ENCODE results near the gene FRMPD4. TPM values are rescaled to one million over a fixed set of nuclear protein-coding genes. Genes with fewer than 3 reads are reported as not detected.

FRMPD4 gene
- not detected for total RNA-seq

GRCh38 chrX:12138361-12139313 is at the start of gene FRMPD4:
FRMPD4 (plus strand) TSS chrX:12138473; CDS start chrX:12138972, 499 bp downstream.
- no peaks in the 10 kb centered on the region for H3K9me3 Mint-ChIP-seq
- intact Hi-C loops (cut with micrococcal nuclease), result no loop called here
- H3K36me3 Mint-ChIP-seq (ENCODE audit: low read depth), result no peaks in the 10 kb centered on the region
- no peak for DNase-seq
- H3K27ac Mint-ChIP-seq, result no peak within 1 kb of the TSS
- peaks cover 2% of the 10 kb centered on the region for H3K4me1 Mint-ChIP-seq (ENCODE audit: low read depth)
- CTCF ChIA-PET, result interaction anchor here (0.6 kb wide), 1 partner anchor 15 kb away, joined by 6 read pairs; no protein-coding TSS in a partner anchor
- H3K4me3 Mint-ChIP-seq, result no peak within 1 kb of the TSS
- peaks cover 20% of the 10 kb centered on the region for H3K27me3 Mint-ChIP-seq (ENCODE audit: low read depth)

- intact Hi-C loops (cut with micrococcal nuclease), result no loop called here
- H3K4me3 Mint-ChIP-seq, result no peak overlapping the region
- H3K36me3 Mint-ChIP-seq (ENCODE audit: low read depth), result no peaks in the 10 kb centered on the region
Measured at GRCh38 chrX:12089740-12090139, 48.5 kb upstream of the FRMPD4 start.

DNA sequence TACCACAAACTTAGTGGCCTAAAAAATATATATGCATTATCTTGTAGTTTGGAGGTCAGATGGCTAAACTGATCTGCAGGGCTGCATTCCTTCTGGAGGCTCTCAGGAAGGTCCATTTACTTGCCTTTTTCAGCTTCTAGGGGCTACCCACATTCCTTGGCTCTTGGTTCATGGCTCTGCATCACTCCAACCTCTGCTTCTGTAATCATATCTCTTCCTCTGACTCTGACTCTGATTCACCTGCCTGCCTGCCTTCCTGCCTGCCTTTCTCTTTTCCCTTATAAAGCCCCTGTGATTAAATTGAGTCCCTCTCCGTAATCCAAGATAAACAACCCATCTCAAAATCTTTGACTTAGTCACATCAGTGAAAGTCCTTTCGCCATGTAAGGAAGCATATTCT is 25.0 kb upstream of the FRMPD4 start:
- no peak overlapping the region for H3K27ac Mint-ChIP-seq
- no peaks in the 10 kb centered on the region for H3K9me3 Mint-ChIP-seq
- CTCF ChIA-PET, result no interaction called here
- H3K4me3 Mint-ChIP-seq, result no peak overlapping the region
- no peak for DNase-seq
- intact Hi-C loops (cut with micrococcal nuclease), result no loop called here
- peaks cover 2% of the 10 kb centered on the region for H3K27me3 Mint-ChIP-seq (ENCODE audit: low read depth)
- H3K4me1 Mint-ChIP-seq (ENCODE audit: low read depth), result no peaks in the 10 kb centered on the region
- H3K36me3 Mint-ChIP-seq (ENCODE audit: low read depth), result no peaks in the 10 kb centered on the region

More at GRCh38 chrX:12089740-12090139, 48.5 kb upstream of the FRMPD4 start:
- no peak overlapping the region for H3K27ac Mint-ChIP-seq
- H3K27me3 Mint-ChIP-seq (ENCODE audit: low read depth), result no peaks in the 10 kb centered on the region
- no peak for DNase-seq
- H3K4me1 Mint-ChIP-seq (ENCODE audit: low read depth), result no peaks in the 10 kb centered on the region
- no peaks in the 10 kb centered on the region for H3K9me3 Mint-ChIP-seq
- CTCF ChIA-PET, result no interaction called here

DNA sequence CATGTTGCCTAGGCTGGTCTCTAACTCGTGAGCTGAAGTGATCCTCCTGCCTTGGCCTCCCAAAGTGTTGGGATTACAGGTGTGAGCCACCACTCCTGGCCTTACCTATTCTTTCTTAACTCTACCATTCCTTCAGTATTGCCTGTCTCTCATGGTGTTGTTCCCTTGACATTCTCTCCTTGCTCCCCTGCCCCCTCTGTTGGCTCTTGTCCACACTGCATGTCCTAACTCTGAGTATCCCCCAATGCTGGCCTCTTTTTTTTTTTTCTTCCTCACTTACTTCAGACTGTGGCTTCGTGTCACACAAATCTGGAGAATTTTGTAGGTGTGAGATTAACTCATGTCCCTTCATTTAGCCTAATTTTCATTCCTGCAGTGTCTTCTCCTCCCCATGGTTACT is 22.9 kb upstream of the FRMPD4 start:
- Mint-ChIP-seq H3K4me1 (ENCODE audit: low read depth) (no peaks in the 10 kb centered on the region), H3K36me3 (ENCODE audit: low read depth) (no peaks in the 10 kb centered on the region), H3K4me3 (no peak overlapping the region), H3K27me3 (ENCODE audit: low read depth) (peaks cover 2% of the 10 kb centered on the region), H3K9me3 (no peaks in the 10 kb centered on the region), H3K27ac (no peak overlapping the region)
- intact Hi-C loops (cut with micrococcal nuclease), result no loop called here
- CTCF ChIA-PET, result no interaction called here
- DNase-seq, result no peak

DNA sequence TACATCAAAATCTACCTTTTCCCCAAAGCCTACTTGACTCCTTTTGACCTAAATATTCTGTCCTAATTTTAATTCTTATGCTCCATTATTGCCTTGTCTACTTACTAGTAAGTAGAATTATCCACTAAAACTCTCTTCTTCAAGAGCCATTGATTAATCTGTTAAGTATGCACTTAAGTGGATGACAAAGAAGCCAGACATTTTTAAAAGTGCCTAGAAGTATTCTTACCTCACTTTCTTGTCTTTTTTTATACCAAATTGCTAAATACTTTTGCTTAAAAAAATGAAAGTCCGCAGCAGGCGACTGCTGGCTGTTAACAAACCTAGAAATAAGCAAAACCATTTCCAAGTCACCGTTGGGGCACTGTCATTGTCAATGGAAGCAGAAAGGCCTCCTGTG is 20.1 kb upstream of the FRMPD4 start:
- intact Hi-C loops (cut with micrococcal nuclease), result no loop called here
- no peak overlapping the region for H3K4me3 Mint-ChIP-seq

GRCh38 chrX:12128017-12128416 is 10.3 kb upstream of the FRMPD4 start:
- no peak overlapping the region for H3K27ac Mint-ChIP-seq
- intact Hi-C loops (cut with micrococcal nuclease), result no loop called here
- no peak overlapping the region for H3K4me3 Mint-ChIP-seq
- peaks cover 13% of the 10 kb centered on the region for H3K9me3 Mint-ChIP-seq
- CTCF ChIA-PET, result interaction anchor here (0.7 kb wide), 1 partner anchor 58 kb away, joined by 3 read pairs; no protein-coding TSS in a partner anchor
- H3K4me1 Mint-ChIP-seq (ENCODE audit: low read depth), result no peaks in the 10 kb centered on the region
- no peaks in the 10 kb centered on the region for H3K36me3 Mint-ChIP-seq (ENCODE audit: low read depth)
- DNase-seq, result no peak
- no peaks in the 10 kb centered on the region for H3K27me3 Mint-ChIP-seq (ENCODE audit: low read depth)

More for the DNA sequence above, 20.1 kb upstream of the FRMPD4 start:
- CTCF ChIA-PET, result no interaction called here
- no peaks in the 10 kb centered on the region for H3K36me3 Mint-ChIP-seq (ENCODE audit: low read depth)
- peaks cover 2% of the 10 kb centered on the region for H3K27me3 Mint-ChIP-seq (ENCODE audit: low read depth)
- H3K27ac Mint-ChIP-seq, result no peak overlapping the region
- no peaks in the 10 kb centered on the region for H3K4me1 Mint-ChIP-seq (ENCODE audit: low read depth)
- H3K9me3 Mint-ChIP-seq, result no peaks in the 10 kb centered on the region
- DNase-seq, result no peak

- no peaks in the 10 kb centered on the region for H3K9me3 Mint-ChIP-seq
- intact Hi-C loops (cut with micrococcal nuclease), result no loop called here
- H3K27me3 Mint-ChIP-seq (ENCODE audit: low read depth), result peaks cover 20% of the 10 kb centered on the region
- H3K27ac Mint-ChIP-seq, result no peak overlapping the region
- CTCF ChIA-PET, result no interaction called here
- H3K4me3 Mint-ChIP-seq, result no peak overlapping the region
- H3K36me3 Mint-ChIP-seq (ENCODE audit: low read depth), result no peaks in the 10 kb centered on the region
- no peak for DNase-seq
- H3K4me1 Mint-ChIP-seq (ENCODE audit: low read depth), result peaks cover 2% of the 10 kb centered on the region
Measured at GRCh38 chrX:12137951-12138360, 317 bp upstream of the FRMPD4 start.

DNA sequence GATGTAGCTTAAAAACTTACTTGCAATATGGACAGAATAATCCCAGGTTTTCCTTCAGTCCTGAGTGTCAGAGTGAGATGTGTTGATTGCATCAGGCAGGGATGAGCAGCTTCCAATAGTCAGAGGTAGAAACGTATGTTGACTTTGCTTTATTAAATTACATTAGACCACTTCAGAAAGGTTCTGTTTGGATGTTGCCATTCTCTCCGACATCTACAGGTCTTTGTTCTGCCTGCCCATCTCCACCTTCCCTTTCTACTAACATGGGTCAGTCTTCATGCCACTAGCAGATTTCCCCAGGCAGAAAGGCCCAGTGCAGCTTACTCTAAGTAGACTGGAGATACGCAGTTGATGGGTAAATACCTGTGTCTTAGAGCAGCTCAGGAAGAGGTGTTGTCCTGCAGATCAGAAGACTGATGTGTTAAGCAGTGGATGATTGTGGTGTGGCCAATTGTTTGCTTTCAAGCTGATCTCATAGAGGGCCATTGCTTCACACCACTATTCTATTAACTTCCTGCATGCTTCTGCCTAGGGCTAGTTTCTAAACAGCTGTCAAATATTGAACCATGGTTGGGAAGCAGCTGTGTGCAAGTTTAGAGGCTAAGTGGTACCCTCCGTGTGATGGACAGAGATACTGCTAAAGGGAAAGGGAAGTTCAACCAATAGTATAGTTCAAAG is 1.8 kb downstream of the FRMPD4 start:
- peaks cover 2% of the 10 kb centered on the region for H3K4me1 Mint-ChIP-seq (ENCODE audit: low read depth)
- no peak overlapping the region for H3K27ac Mint-ChIP-seq
- DNase-seq, result no peak
- H3K4me3 Mint-ChIP-seq, result no peak overlapping the region
- no peaks in the 10 kb centered on the region for H3K9me3 Mint-ChIP-seq
- H3K27me3 Mint-ChIP-seq (ENCODE audit: low read depth), result peaks cover 20% of the 10 kb centered on the region
- no peaks in the 10 kb centered on the region for H3K36me3 Mint-ChIP-seq (ENCODE audit: low read depth)
- intact Hi-C loops (cut with micrococcal nuclease), result no loop called here
- CTCF ChIA-PET, result interaction anchor here (0.6 kb wide), 2 partner anchors 96 to 229 kb away, joined by 3 read pairs; no protein-coding TSS in a partner anchor

- no peak overlapping the region for H3K4me3 Mint-ChIP-seq
- peaks cover 12% of the 10 kb centered on the region for H3K27me3 Mint-ChIP-seq (ENCODE audit: low read depth)
- no peaks in the 10 kb centered on the region for H3K36me3 Mint-ChIP-seq (ENCODE audit: low read depth)
- intact Hi-C loops (cut with micrococcal nuclease), result no loop called here
- CTCF ChIA-PET, result no interaction called here
- no peak for DNase-seq
- H3K27ac Mint-ChIP-seq, result no peak overlapping the region
- H3K9me3 Mint-ChIP-seq, result no peaks in the 10 kb centered on the region
- peaks cover 2% of the 10 kb centered on the region for H3K4me1 Mint-ChIP-seq (ENCODE audit: low read depth)
Measured at GRCh38 chrX:12141511-12141910, 3.2 kb downstream of the FRMPD4 start.

- Mint-ChIP-seq H3K4me1 (ENCODE audit: low read depth) (peaks cover 2% of the 10 kb centered on the region), H3K9me3 (no peaks in the 10 kb centered on the region), H3K4me3 (no peak overlapping the region)
Measured at GRCh38 chrX:12142661-12143060, 4.4 kb downstream of the FRMPD4 start.

GRCh38 chrX:12145402-12145801 is 7.1 kb downstream of the FRMPD4 start:
- CTCF ChIA-PET, result no interaction called here
- intact Hi-C loops (cut with micrococcal nuclease), result no loop called here

More at GRCh38 chrX:12142661-12143060, 4.4 kb downstream of the FRMPD4 start:
- no peak for DNase-seq
- H3K27me3 Mint-ChIP-seq (ENCODE audit: low read depth), result peaks cover 8% of the 10 kb centered on the region
- intact Hi-C loops (cut with micrococcal nuclease), result no loop called here
- H3K27ac Mint-ChIP-seq, result no peak overlapping the region
- CTCF ChIA-PET, result no interaction called here
- no peaks in the 10 kb centered on the region for H3K36me3 Mint-ChIP-seq (ENCODE audit: low read depth)

DNA sequence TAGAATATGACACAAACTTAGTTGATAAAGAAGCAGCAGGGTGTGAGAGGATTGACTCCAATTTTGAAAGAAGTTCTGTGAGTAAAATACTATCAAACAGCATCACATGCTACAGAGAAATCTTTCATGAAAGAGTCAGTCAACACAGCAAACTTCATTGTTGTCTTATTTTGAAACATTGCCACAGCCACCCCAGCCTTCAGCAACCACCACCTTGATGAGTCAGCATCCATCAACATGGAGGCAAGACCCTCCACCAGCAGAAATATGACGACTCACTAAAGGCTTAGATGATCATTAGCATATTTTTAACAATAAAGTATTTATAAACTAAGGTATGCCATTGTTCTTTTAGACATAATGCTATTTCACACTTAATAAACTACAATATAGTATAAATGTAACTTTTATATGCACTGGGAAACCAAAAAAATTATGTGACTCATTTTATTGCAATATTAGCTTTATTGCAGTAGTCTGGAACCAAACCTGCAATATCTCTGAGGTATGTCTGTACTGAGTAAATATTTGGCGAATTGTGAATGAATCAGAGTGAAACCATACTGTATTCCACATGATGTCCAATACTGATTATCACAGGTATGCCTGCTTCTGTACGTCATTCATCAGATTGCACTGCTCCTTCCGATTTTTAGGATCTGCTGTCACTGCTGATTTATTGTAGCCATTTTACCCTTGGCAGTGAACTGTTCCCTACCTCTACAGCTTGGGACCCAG is 11.6 kb downstream of the FRMPD4 start:
- H3K4me3 Mint-ChIP-seq, result no peak overlapping the region
- no peaks in the 10 kb centered on the region for H3K27me3 Mint-ChIP-seq (ENCODE audit: low read depth)
- no peak for DNase-seq
- no peaks in the 10 kb centered on the region for H3K9me3 Mint-ChIP-seq
- CTCF ChIA-PET, result no interaction called here
- H3K4me1 Mint-ChIP-seq (ENCODE audit: low read depth), result no peaks in the 10 kb centered on the region
- intact Hi-C loops (cut with micrococcal nuclease), result no loop called here
- H3K27ac Mint-ChIP-seq, result no peak overlapping the region
- no peaks in the 10 kb centered on the region for H3K36me3 Mint-ChIP-seq (ENCODE audit: low read depth)

More at GRCh38 chrX:12145402-12145801, 7.1 kb downstream of the FRMPD4 start:
- DNase-seq, result no peak
- Mint-ChIP-seq H3K27ac (no peak overlapping the region), H3K36me3 (ENCODE audit: low read depth) (no peaks in the 10 kb centered on the region), H3K4me3 (no peak overlapping the region), H3K27me3 (ENCODE audit: low read depth) (no peaks in the 10 kb centered on the region), H3K9me3 (no peaks in the 10 kb centered on the region), H3K4me1 (ENCODE audit: low read depth) (no peaks in the 10 kb centered on the region)
